Eye (tissue), 1 donor: ENCODE results near the gene TRHDE.

Experiments
- DNase-seq: peaks from one replicate; pipeline ENCODE4 v3.0.0-alpha.2; 2015

Gene TRHDE

GRCh38 chr12:72521326-72521725 is 249.2 kb downstream of the TRHDE start:
- no peak for DNase-seq

GRCh38 chr12:72522411-72522810 is 250.2 kb downstream of the TRHDE start:
- DNase-seq: no peak

GRCh38 chr12:72523754-72524153 is 251.6 kb downstream of the TRHDE start:
- no peak for DNase-seq

GRCh38 chr12:72535212-72535990 is 263.2 kb downstream of the TRHDE start:
- no peak for DNase-seq

- no peak for DNase-seq
Observed at GRCh38 chr12:72540811-72541210, 268.6 kb downstream of the TRHDE start.

- DNase-seq: peak; percentile 62
Observed at GRCh38 chr12:72543777-72544467, 271.8 kb downstream of the TRHDE start.

- no peak for DNase-seq
Observed at GRCh38 chr12:72546106-72546505, 273.9 kb downstream of the TRHDE start.

GRCh38 chr12:72547573-72547972 is 275.4 kb downstream of the TRHDE start:
- no peak for DNase-seq

- no peak for DNase-seq
Observed at GRCh38 chr12:72549184-72549583, 277.0 kb downstream of the TRHDE start.

GRCh38 chr12:72560003-72560769 is 288.0 kb downstream of the TRHDE start:
- no peak for DNase-seq

- DNase-seq: no peak
Observed at GRCh38 chr12:72570601-72571000, 298.4 kb downstream of the TRHDE start.

- DNase-seq: no peak
Observed at GRCh38 chr12:72574138-72574537, 302.0 kb downstream of the TRHDE start.

- DNase-seq: no peak
Observed at GRCh38 chr12:72578327-72578726, 306.2 kb downstream of the TRHDE start.

- peak; percentile 18 for DNase-seq
Observed at GRCh38 chr12:72586456-72586855, 314.3 kb downstream of the TRHDE start.

- no peak for DNase-seq
Observed at GRCh38 chr12:72602581-72602980, 330.4 kb downstream of the TRHDE start.

GRCh38 chr12:72605975-72606374 is 333.8 kb downstream of the TRHDE start:
- no peak for DNase-seq

GRCh38 chr12:72610342-72610741 is 338.2 kb downstream of the TRHDE start:
- peak; percentile 13 for DNase-seq

GRCh38 chr12:72610854-72611358 is 338.7 kb downstream of the TRHDE start:
- peak; percentile 35 for DNase-seq

GRCh38 chr12:72612171-72612570 is 340.0 kb downstream of the TRHDE start:
- DNase-seq: peak; percentile 30

- no peak for DNase-seq
Observed at GRCh38 chr12:72618764-72619163, 346.6 kb downstream of the TRHDE start.

GRCh38 chr12:72622556-72622955 is 350.4 kb downstream of the TRHDE start:
- DNase-seq: no peak

- no peak for DNase-seq
Observed at GRCh38 chr12:72631926-72632685, 359.9 kb downstream of the TRHDE start.

GRCh38 chr12:72642706-72643105 is 370.5 kb downstream of the TRHDE start:
- no peak for DNase-seq
